ENCODE data around the gene ARPIN.

DNA sequence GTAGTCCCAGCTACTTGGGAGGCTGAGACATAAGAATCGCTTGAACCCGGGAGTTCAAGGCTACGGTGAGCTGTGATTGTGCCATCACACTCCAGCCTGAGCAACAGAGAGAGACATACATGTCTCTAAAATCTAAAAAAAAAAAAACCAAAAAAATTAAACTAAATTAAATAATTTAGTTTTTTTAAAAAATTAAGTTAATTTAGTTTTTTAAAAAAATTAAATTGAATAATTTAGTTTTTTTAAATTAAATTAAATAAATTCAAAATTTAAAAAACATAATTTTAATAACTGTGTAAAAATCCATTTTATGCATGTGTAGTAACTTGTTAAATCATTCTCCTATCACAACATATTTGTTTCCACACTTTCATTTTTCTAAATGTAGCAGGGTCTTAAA is 20.1 kb upstream of the ARPIN start:
- TF ChIP-seq, protein P1, sequence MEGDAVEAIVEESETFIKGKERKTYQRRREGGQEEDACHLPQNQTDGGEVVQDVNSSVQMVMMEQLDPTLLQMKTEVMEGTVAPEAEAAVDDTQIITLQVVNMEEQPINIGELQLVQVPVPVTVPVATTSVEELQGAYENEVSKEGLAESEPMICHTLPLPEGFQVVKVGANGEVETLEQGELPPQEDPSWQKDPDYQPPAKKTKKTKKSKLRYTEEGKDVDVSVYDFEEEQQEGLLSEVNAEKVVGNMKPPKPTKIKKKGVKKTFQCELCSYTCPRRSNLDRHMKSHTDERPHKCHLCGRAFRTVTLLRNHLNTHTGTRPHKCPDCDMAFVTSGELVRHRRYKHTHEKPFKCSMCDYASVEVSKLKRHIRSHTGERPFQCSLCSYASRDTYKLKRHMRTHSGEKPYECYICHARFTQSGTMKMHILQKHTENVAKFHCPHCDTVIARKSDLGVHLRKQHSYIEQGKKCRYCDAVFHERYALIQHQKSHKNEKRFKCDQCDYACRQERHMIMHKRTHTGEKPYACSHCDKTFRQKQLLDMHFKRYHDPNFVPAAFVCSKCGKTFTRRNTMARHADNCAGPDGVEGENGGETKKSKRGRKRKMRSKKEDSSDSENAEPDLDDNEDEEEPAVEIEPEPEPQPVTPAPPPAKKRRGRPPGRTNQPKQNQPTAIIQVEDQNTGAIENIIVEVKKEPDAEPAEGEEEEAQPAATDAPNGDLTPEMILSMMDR (IDR thresholded peaks at IDR 0.05) = no peak
- no peak for TF ChIP-seq POLR2A (IDR thresholded peaks at IDR 0.05)

Data from thyroid gland (tissue), 4 donors.